Left lung (tissue), 10 donors: Measurements from ENCODE around the gene ZCCHC24. TPM values are rescaled to one million over a fixed set of nuclear protein-coding genes. Genes with fewer than 3 reads are reported as not detected.
A peak's percentile ranks its signal among the peaks of the same experiment; 100 is the strongest.

Experiments
- ATAC-seq: fragments of 200-7000 bp; cut with Tn5 transposase; one replicate; pipeline ENCODE4 v1.9.1; 2020; ENCODE audit warnings: moderate library complexity
- DNase-seq, 4 donors: peaks; one replicate each; pipeline ENCODE4 v3.0.0-alpha.2; 2013 to 2020
- H3K27ac ChIP-seq, 2 donors: fragments of 200-600 bp; sonication (generic) in 1 of 2; one replicate each; pipeline versions ENCODE4 v1.5.0 to v1.8.0; 2020 to 2021
- H3K27me3 ChIP-seq, 2 donors: fragments of 200-600 bp; sonication (generic) in 1 of 2; one replicate each; pipeline versions ENCODE4 v1.5.0 to v1.8.0; 2020 to 2021
- H3K36me3 ChIP-seq, 2 donors: fragments of 200-600 bp; sonication (generic) in 1 of 2; one replicate each; pipeline versions ENCODE4 v1.5.0 to v1.8.0; 2020 to 2021
- H3K4me1 ChIP-seq, 2 donors: fragments of 200-600 bp; one replicate each; pipeline ENCODE4 v1.8.0; 2021
- H3K4me3 ChIP-seq, 2 donors: fragments of 200-600 bp; sonication (generic) in 1 of 2; one replicate each; pipeline versions ENCODE4 v1.5.0 to v1.8.0; 2020 to 2021; ENCODE audit warnings: mild to moderate bottlenecking in 1 of 2
- H3K9me3 ChIP-seq, 2 donors: fragments of 200-600 bp; sonication (generic) in 1 of 2; one replicate each; pipeline versions ENCODE4 v1.5.0 to v1.8.0; 2020 to 2021
- intact Hi-C, 2 donors: fragments of 100-400 bp; cut with DNase I; formaldehyde crosslinking; loops; one replicate each; pipeline versions ENCODE4 v1.11.2 to v1.14.2; 2022
- polyA plus RNA-seq, 6 donors: library from polyadenylated mRNA; unstranded; fragments of 120-200 nt; gene quantifications; one replicate each; pipeline ENCODE4 v1.2.1, GENCODE V29; 2013; ENCODE audit not compliant: insufficient read length in 6 of 6
- total RNA-seq, 2 donors: library from RNA; stranded (reverse); fragmentation: NEBNext Ultra II Directional; extraction: Animal tissue kit (Norgen Biotek cat#: 25700); gene quantifications; one replicate each; pipeline ENCODE4 v1.2.1, GENCODE V29; 2021
- TF ChIP-seq, protein P1 (sequence below), 2 donors: fragments of 200-600 bp; sonication (generic) in 1 of 2; IDR thresholded peaks; one replicate each; pipeline versions ENCODE4 v1.5.0 to v1.8.0; 2021; ENCODE audit warnings: antibody characterized with exemption in 2 of 2
- donor health status: DM: no; HTN: yes; CAD: no.
- donor health status: DM: no; HTN: no; CAD: no.

ZCCHC24 gene
- total and polyA plus RNA-seq, 8 donors, result 28.9 to 48.3 (median 37.1) TPM

- Histone ChIP-seq H3K4me1 (peaks cover 75 to 90% of the 10 kb centered on the region in 2 donors), H3K27ac (peak overlapping the region; percentile 79 to 81), H3K27me3 (peaks cover 0 to 16% of the 10 kb centered on the region in 2 donors), H3K4me3 (no peak overlapping the region), H3K36me3 (no peaks in the 10 kb centered on the region), H3K9me3 (no peaks in the 10 kb centered on the region)
- TF ChIP-seq, protein P1, sequence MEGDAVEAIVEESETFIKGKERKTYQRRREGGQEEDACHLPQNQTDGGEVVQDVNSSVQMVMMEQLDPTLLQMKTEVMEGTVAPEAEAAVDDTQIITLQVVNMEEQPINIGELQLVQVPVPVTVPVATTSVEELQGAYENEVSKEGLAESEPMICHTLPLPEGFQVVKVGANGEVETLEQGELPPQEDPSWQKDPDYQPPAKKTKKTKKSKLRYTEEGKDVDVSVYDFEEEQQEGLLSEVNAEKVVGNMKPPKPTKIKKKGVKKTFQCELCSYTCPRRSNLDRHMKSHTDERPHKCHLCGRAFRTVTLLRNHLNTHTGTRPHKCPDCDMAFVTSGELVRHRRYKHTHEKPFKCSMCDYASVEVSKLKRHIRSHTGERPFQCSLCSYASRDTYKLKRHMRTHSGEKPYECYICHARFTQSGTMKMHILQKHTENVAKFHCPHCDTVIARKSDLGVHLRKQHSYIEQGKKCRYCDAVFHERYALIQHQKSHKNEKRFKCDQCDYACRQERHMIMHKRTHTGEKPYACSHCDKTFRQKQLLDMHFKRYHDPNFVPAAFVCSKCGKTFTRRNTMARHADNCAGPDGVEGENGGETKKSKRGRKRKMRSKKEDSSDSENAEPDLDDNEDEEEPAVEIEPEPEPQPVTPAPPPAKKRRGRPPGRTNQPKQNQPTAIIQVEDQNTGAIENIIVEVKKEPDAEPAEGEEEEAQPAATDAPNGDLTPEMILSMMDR (IDR thresholded peaks at IDR 0.05), result no peak
- intact Hi-C loops, result loop anchor here in 1 of 2 donors (5.0 kb wide), 1 partner anchor 39 kb away; no protein-coding TSS in a partner anchor
- ATAC-seq, result no peak
- peak in 3 of 4 donors; percentile 32 to 80 (median 38) for DNase-seq
These were observed 41.8 kb downstream of the ZCCHC24 start for GRCh38 chr10:79403441-79404230.

DNA sequence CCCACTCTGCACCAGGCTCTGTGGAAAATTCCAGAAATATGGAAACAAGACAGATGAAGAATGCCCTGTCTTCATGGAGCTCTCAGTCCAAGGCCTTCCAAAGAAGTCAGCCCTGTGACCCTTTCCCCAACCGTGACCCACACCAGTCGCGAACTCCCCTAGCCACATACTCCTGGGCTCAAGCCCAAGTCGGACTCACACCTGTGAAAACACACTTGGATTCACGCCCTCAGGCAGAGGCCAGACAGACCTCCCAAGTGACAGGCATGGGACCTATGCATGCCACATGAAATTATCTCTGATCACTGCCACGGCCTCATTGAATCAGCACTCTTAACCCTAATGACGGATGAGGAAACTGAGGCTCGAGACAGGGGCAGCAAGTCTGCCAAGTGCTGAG lies 42.5 kb downstream of the ZCCHC24 start:
- no peaks in the 10 kb centered on the region for H3K9me3 ChIP-seq
- H3K27me3 ChIP-seq, result peaks cover 0 to 16% of the 10 kb centered on the region in 2 donors
- TF ChIP-seq, protein P1 (IDR thresholded peaks at IDR 0.05), result no peak
- intact Hi-C loops, result loop anchor here in 1 of 2 donors (5.0 kb wide), 1 partner anchor 39 kb away; no protein-coding TSS in a partner anchor
- peaks cover 74 to 90% of the 10 kb centered on the region in 2 donors for H3K4me1 ChIP-seq
- DNase-seq (peak in 2 of 4 donors; percentile 25 to 28), ATAC-seq (no peak)
- peak overlapping the region; percentile 79 to 81 for H3K27ac ChIP-seq
- no peaks in the 10 kb centered on the region for H3K36me3 ChIP-seq
- H3K4me3 ChIP-seq, result no peak overlapping the region

- Histone ChIP-seq H3K27me3 (peaks cover 0 to 16% of the 10 kb centered on the region in 2 donors), H3K27ac (peak overlapping the region; percentile 79 to 81), H3K36me3 (no peaks in the 10 kb centered on the region), H3K9me3 (no peaks in the 10 kb centered on the region), H3K4me3 (no peak overlapping the region), H3K4me1 (peaks cover 71 to 90% of the 10 kb centered on the region in 2 donors)
- DNase-seq (peak in 1 of 4 donors; percentile 2), ATAC-seq (no peak)
- TF ChIP-seq, protein P1 (IDR thresholded peaks at IDR 0.05), result no peak
- intact Hi-C loops, result loop anchor here in 1 of 2 donors (5.0 kb wide), 1 partner anchor 40 kb away; no protein-coding TSS in a partner anchor
These were observed 42.8 kb downstream of the ZCCHC24 start for GRCh38 chr10:79402625-79402946.

- H3K4me3 ChIP-seq, result no peak overlapping the region
- H3K27ac ChIP-seq, result peak overlapping the region; percentile 62 to 79
- H3K27me3 ChIP-seq, result peaks cover 0 to 16% of the 10 kb centered on the region in 2 donors
- DNase-seq, result peak in 2 of 4 donors; percentile 80 to 87
- TF ChIP-seq, protein P1 (IDR thresholded peaks at IDR 0.05), result no peak
- H3K4me1 ChIP-seq, result peaks cover 77 to 85% of the 10 kb centered on the region in 2 donors
- ATAC-seq, result peak; percentile 4
- intact Hi-C loops, result loop anchor here in 1 of 2 donors (5.0 kb wide), 1 partner anchor 41 kb away; no protein-coding TSS in a partner anchor
- no peaks in the 10 kb centered on the region for H3K9me3 ChIP-seq
- H3K36me3 ChIP-seq, result no peaks in the 10 kb centered on the region
These were observed 44.2 kb downstream of the ZCCHC24 start for GRCh38 chr10:79401015-79401921.
